RWPE2 (cell line): ENCODE measurements around the gene ABT1.

Source experiments
- ATAC-seq: fragments of 200-7000 bp; cut with Tn5 transposase; 3 replicates; pipeline ENCODE4 v1.9.1; 2021; ENCODE audit warnings: low read depth
- DNase-seq: peaks from one replicate; pipeline ENCODE4 v3.0.0-alpha.2; 2020; ENCODE audit warnings: low spot score
- H3K27ac ChIP-seq: fragments of 450-650 bp; 2 replicates; pipeline ENCODE4 v1.5.1; 2017; ENCODE audit warnings: mild to moderate bottlenecking; ENCODE audit not compliant: poor library complexity, severe bottlenecking
- H3K27me3 ChIP-seq: fragments of 250-450 bp; sonication (Bioruptor Pico); 2 replicates; pipeline ENCODE4 v1.5.1; 2021; ENCODE audit warnings: mild to moderate bottlenecking, moderate library complexity; ENCODE audit not compliant: insufficient read depth, poor library complexity, severe bottlenecking
- H3K36me3 ChIP-seq: fragments of 250-450 bp; sonication (Bioruptor Pico); 2 replicates; pipeline ENCODE4 v1.5.1; 2020; ENCODE audit warnings: low read depth, mild to moderate bottlenecking, moderate library complexity
- H3K4me1 ChIP-seq: fragments of 250-450 bp; sonication (Bioruptor Pico); 2 replicates; pipeline ENCODE4 v1.5.1; 2021; ENCODE audit warnings: mild to moderate bottlenecking, moderate library complexity; ENCODE audit not compliant: insufficient read depth, poor library complexity, severe bottlenecking
- H3K4me3 ChIP-seq: fragments of 250-450 bp; sonication (Bioruptor Pico); 2 replicates; pipeline ENCODE4 v1.5.1; 2021; ENCODE audit warnings: mild to moderate bottlenecking, moderate library complexity; ENCODE audit not compliant: severe bottlenecking
- H3K9me3 ChIP-seq: fragments of 250-450 bp; sonication (Bioruptor Pico); 2 replicates; pipeline ENCODE4 v1.5.1; 2021; ENCODE audit warnings: mild to moderate bottlenecking, moderate library complexity; ENCODE audit not compliant: severe bottlenecking
- CTCF ChIP-seq: fragments of 450-650 bp; IDR thresholded peaks from one replicate; pipeline ENCODE4 v1.5.1; 2017; ENCODE audit warnings: mild to moderate bottlenecking, moderate library complexity; ENCODE audit not compliant: poor library complexity, severe bottlenecking

The ABT1 gene

GRCh38 chr6:26578741-26579140, 18.0 kb upstream of the ABT1 start:
- no peak for DNase-seq

GRCh38 chr6:26581164-26581915, 15.4 kb upstream of the ABT1 start:
- no peaks in the 10 kb centered on the region for H3K4me1 ChIP-seq
- no peak overlapping the region for H3K27ac ChIP-seq
- no peak overlapping the region for H3K4me3 ChIP-seq
- no peak for DNase-seq
- TF ChIP-seq CTCF, result no peak
- H3K27me3 ChIP-seq, result no peaks in the 10 kb centered on the region
- H3K36me3 ChIP-seq, result no peaks in the 10 kb centered on the region
- no peak for ATAC-seq
- no peaks in the 10 kb centered on the region for H3K9me3 ChIP-seq

More at GRCh38 chr6:26578741-26579140, 18.0 kb upstream of the ABT1 start:
- Histone ChIP-seq H3K27ac (no peak overlapping the region), H3K27me3 (no peaks in the 10 kb centered on the region), H3K4me1 (no peaks in the 10 kb centered on the region), H3K36me3 (no peaks in the 10 kb centered on the region), H3K9me3 (no peaks in the 10 kb centered on the region), H3K4me3 (no peak overlapping the region)
- ATAC-seq, result no peak
- TF ChIP-seq CTCF, result no peak

- H3K36me3 ChIP-seq, result no peaks in the 10 kb centered on the region
- no peak overlapping the region for H3K27ac ChIP-seq
- no peaks in the 10 kb centered on the region for H3K9me3 ChIP-seq
- H3K4me1 ChIP-seq, result no peaks in the 10 kb centered on the region
- no peak for TF ChIP-seq CTCF
- no peak overlapping the region for H3K4me3 ChIP-seq
- DNase-seq (no peak), ATAC-seq (no peak)
- H3K27me3 ChIP-seq, result no peaks in the 10 kb centered on the region
Measured at GRCh38 chr6:26588965-26589364, 7.8 kb upstream of the ABT1 start.

- Histone ChIP-seq H3K9me3 (no peaks in the 10 kb centered on the region), H3K27ac (no peak overlapping the region), H3K36me3 (no peaks in the 10 kb centered on the region), H3K4me1 (no peaks in the 10 kb centered on the region), H3K4me3 (no peak overlapping the region), H3K27me3 (no peaks in the 10 kb centered on the region)
- no peak for TF ChIP-seq CTCF
- no peak for ATAC-seq
- DNase-seq, result no peak
Measured at GRCh38 chr6:26592649-26593048, 4.1 kb upstream of the ABT1 start.
